HepG2 (cell line): ENCODE results near the gene CHCHD3. TPM values are rescaled to one million over a fixed set of nuclear protein-coding genes. Genes with fewer than 3 reads are reported as not detected.

Experiments
- ATAC-seq: fragments of 200-7000 bp; cut with Tn5 transposase; 3 replicates; pipeline ENCODE4 v1.9.1; 2020; ENCODE audit warnings: mild to moderate bottlenecking, moderate library complexity
- BruUV-seq: library from RNA; stranded (reverse); fragments of 400-500 nt; replicated peaks from 2 replicates; lab custom pipeline; 2021; lab: Mats Ljungman, UMichigan
- CTCF ChIA-PET: fragments of 300-600 bp; formaldehyde crosslinking; extraction: SDS; loops from one replicate; lab custom pipeline; 2021; ENCODE audit warnings: low total read pairs, inconsistent platforms, low intra/inter-chr PET ratio; lab: Yijun Ruan, JAX
- POLR2A ChIA-PET: fragments of 350-600 bp; sonication (Branson Sonifier 250); formaldehyde crosslinking; loops from one replicate; lab custom pipeline; 2020; ENCODE audit warnings: antibody characterized with exemption, inconsistent platforms; lab: Yijun Ruan, JAX
- DNase-seq: peaks from one replicate; pipeline ENCODE4 v3.0.0-alpha.2; 2015; ENCODE audit warnings: low spot score
- FAIRE-seq: peaks from 3 replicates; lab custom pipeline; 2011; peaks lifted over from hg19 to GRCh38; lab: Jason Lieb, UNC
- H2AFZ ChIP-seq: one replicate; pipeline ENCODE4 v1.6.1; 2011; ENCODE audit warnings: low read length, inconsistent platforms
- H3K27ac ChIP-seq: fragments of 300-600 bp; 3 replicates; pipeline ENCODE4 v1.8.0; 2011; ENCODE audit warnings: mixed run types, mild to moderate bottlenecking, mixed read lengths, low read length, inconsistent platforms; ENCODE audit not compliant: insufficient read depth; ENCODE audit errors: extremely low read length
- H3K27me3 ChIP-seq, 2 experiments: fragments of 200-600 bp in 1 of 2; 2 replicates in 1 of 2; 3 replicates in 1 of 2; pipeline versions ENCODE4 v1.6.0 to v1.8.0; 2011; ENCODE audit warnings: low read length in 2 of 2, mild to moderate bottlenecking in 2 of 2, moderate library complexity in 2 of 2, inconsistent platforms in 1 of 2; ENCODE audit not compliant: insufficient read depth in 2 of 2, control insufficient read depth in 1 of 2
- H3K36me3 ChIP-seq, 2 experiments: fragments of 200-600 bp in 1 of 2; replicated peaks in 1 of 2; 2 replicates in 1 of 2; 3 replicates in 1 of 2; pipeline versions ENCODE4 v1.5.1 to v1.8.0; 2011; ENCODE audit warnings: low read length in 2 of 2, inconsistent platforms in 1 of 2; ENCODE audit not compliant: insufficient read depth in 2 of 2, control insufficient read depth in 1 of 2
- H3K4me1 ChIP-seq: 2 replicates; pipeline ENCODE4 v1.5.1; 2012; ENCODE audit warnings: low read length, inconsistent platforms; ENCODE audit not compliant: insufficient read depth
- H3K4me2 ChIP-seq: 2 replicates; pipeline ENCODE4 v1.6.0; 2011; ENCODE audit warnings: low read depth, low read length, inconsistent platforms
- H3K4me3 ChIP-seq, 3 experiments: fragments of 200-600 bp in 1 of 3; sonication (generic), shearing (Covaris generic) in 1 of 3; replicated peaks in 1 of 3; 2 replicates each; pipeline ENCODE4 v1.5.1; 2011 to 2016; ENCODE audit warnings: low read length in 3 of 3, inconsistent platforms in 2 of 3, low read depth in 2 of 3, mild to moderate bottlenecking in 2 of 3, control low read depth in 1 of 3, mixed read lengths in 1 of 3; ENCODE audit not compliant: insufficient read depth in 1 of 3
- H3K79me2 ChIP-seq: one replicate; pipeline ENCODE4 v1.6.1; 2011; ENCODE audit warnings: low read length, inconsistent platforms; ENCODE audit not compliant: insufficient read depth
- H3K9ac ChIP-seq: 2 replicates; pipeline ENCODE4 v1.6.0; 2011; ENCODE audit warnings: mild to moderate bottlenecking, low read depth, low read length, inconsistent platforms; ENCODE audit not compliant: insufficient read depth
- H3K9me3 ChIP-seq: 2 replicates; pipeline ENCODE4 v1.5.1; 2012; ENCODE audit warnings: mild to moderate bottlenecking, low read length
- H4K20me1 ChIP-seq: 2 replicates; pipeline ENCODE4 v1.6.0; 2011; ENCODE audit warnings: inconsistent platforms, mild to moderate bottlenecking, low read length, moderate library complexity; ENCODE audit not compliant: insufficient read depth
- ARNT2 ChIP-seq: sonication (generic); formaldehyde crosslinking; IDR thresholded peaks from 2 replicates; pipeline ENCODE4 v1.8.0; 2022; ENCODE audit warnings: mild to moderate bottlenecking, low read depth, missing genetic modification reagents, moderate library complexity
- HNRNPK ChIP-seq: fragments of 200-400 bp; formaldehyde crosslinking; IDR thresholded peaks from 2 replicates; pipeline ENCODE4 v1.6.1; 2018; ENCODE audit warnings: low read length, low read depth, moderate library complexity, mild to moderate bottlenecking; ENCODE audit not compliant: poor library complexity, severe bottlenecking
- ZFP36 ChIP-seq: fragments of 150-350 bp; IDR thresholded peaks from 2 replicates; pipeline ENCODE4 v1.6.1; 2018; ENCODE audit warnings: borderline replicate concordance, low read length, low read depth; ENCODE audit not compliant: partially characterized antibody
- WGBS: methylation state at CpG from one replicate; pipeline ENCODE4 v1.1.6; 2017; ENCODE audit warnings: low lambda C conversion rate; 5-methylcytosine and 5-hydroxymethylcytosine counted together
- in situ Hi-C: cut with HindIII; loops from 2 replicates; pipeline ENCODE4 v1.10.0; 2017; ENCODE audit warnings: low pct_unique_long_range_greater_than_20kb; ENCODE audit not compliant: extremely low pct_ligation_motif_present
- intact Hi-C: fragments of 100-400 bp; cut with micrococcal nuclease; formaldehyde crosslinking; loops from one replicate; pipeline ENCODE4 v1.10.0; 2022; ENCODE audit not compliant: unreplicated experiment
- polyA plus RNA-seq, 8 experiments: library from polyadenylated mRNA; depleted of rRNA in 3 of 8; stranded (reverse) in 7 of 8; unstranded in 1 of 8; fragments of >200 nt; fragmentation: Illumina TruSeq in 4 of 8; extraction: Trizol in 4 of 8; gene quantifications; 2 replicates each; pipeline versions ENCODE4 v1.2.1 to v1.2.3, GENCODE V29; 2011 to 2016; ENCODE audit warnings: low read depth in 4 of 8, missing spikeins in 1 of 8, mixed read lengths in 1 of 8; ENCODE audit not compliant: insufficient read depth in 1 of 8
- total RNA-seq, 5 experiments: library from RNA; depleted of rRNA; stranded (reverse); fragments of >200 nt; fragmentation: Illumina TruSeq; extraction: Trizol; gene quantifications; 2 replicates each; pipeline ENCODE4 v1.2.3, GENCODE V29; 2016; ENCODE audit warnings: low read depth in 1 of 5
- TF ChIP-seq, protein P1 (sequence below): sonication (generic); formaldehyde crosslinking; IDR thresholded peaks from 2 replicates; pipeline ENCODE4 v1.4.0; 2020; ENCODE audit warnings: missing genetic modification reagents, borderline replicate concordance

Gene CHCHD3
- total and polyA plus RNA-seq, 2 of the 13 experiments (the other 11 are each of a cell fraction or from before 2014, with no cell fraction given), result 32.7 to 86.8 TPM

DNA sequence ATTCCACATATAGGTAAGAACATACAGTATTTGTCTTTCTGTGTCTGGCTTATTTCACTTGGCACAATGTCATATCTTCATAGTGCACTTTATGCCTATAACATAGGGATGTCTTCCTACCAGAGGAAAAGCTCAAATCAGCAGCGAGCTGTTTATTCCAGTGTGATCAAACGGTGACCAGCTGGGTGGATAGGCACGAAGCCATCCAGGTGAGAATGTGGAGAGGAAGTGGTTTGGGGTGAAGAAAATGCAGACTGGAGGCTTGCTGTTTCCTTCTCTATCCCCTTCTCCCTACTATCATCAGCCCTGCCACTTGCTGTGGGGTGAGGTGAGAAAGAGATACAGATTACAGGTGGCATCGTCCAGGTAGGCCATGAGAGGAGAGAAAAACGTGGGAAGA, 52.4 kb downstream of the CHCHD3 start:
- no peak for FAIRE-seq
- Histone ChIP-seq H3K4me3 (no peak overlapping the region), H3K36me3 (no peaks in the 10 kb centered on the region), H4K20me1 (no peaks in the 10 kb centered on the region), H3K27ac (no peak overlapping the region), H3K4me1 (no peaks in the 10 kb centered on the region), H3K79me2 (no peaks in the 10 kb centered on the region), H3K27me3 (no peaks in the 10 kb centered on the region), H2AFZ (no peak overlapping the region), H3K9ac (no peak overlapping the region), H3K4me2 (no peak overlapping the region), H3K9me3 (no peaks in the 10 kb centered on the region)
- intact Hi-C loops (no loop called here), in situ Hi-C loops (no loop called here)
- ChIA-PET POLR2A (no interaction called here), CTCF (no interaction called here)
- no peak for ATAC-seq
- WGBS, result 94% methylated on average over 5 of the region's 5 CpGs
- DNase-seq, result no peak
- TF ChIP-seq, protein P1, sequence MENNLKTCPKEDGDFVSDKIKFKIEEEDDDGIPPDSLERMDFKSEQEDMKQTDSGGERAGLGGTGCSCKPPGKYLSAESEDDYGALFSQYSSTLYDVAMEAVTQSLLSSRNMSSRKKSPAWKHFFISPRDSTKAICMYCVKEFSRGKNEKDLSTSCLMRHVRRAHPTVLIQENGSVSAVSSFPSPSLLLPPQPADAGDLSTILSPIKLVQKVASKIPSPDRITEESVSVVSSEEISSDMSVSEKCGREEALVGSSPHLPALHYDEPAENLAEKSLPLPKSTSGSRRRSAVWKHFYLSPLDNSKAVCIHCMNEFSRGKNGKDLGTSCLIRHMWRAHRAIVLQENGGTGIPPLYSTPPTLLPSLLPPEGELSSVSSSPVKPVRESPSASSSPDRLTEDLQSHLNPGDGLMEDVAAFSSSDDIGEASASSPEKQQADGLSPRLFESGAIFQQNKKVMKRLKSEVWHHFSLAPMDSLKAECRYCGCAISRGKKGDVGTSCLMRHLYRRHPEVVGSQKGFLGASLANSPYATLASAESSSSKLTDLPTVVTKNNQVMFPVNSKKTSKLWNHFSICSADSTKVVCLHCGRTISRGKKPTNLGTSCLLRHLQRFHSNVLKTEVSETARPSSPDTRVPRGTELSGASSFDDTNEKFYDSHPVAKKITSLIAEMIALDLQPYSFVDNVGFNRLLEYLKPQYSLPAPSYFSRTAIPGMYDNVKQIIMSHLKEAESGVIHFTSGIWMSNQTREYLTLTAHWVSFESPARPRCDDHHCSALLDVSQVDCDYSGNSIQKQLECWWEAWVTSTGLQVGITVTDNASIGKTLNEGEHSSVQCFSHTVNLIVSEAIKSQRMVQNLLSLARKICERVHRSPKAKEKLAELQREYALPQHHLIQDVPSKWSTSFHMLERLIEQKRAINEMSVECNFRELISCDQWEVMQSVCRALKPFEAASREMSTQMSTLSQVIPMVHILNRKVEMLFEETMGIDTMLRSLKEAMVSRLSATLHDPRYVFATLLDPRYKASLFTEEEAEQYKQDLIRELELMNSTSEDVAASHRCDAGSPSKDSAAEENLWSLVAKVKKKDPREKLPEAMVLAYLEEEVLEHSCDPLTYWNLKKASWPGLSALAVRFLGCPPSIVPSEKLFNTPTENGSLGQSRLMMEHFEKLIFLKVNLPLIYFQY (CRISPR knock-in tag), result no peak
- no peak for TF ChIP-seq ARNT2 (CRISPR knock-in tag)
- no TSS peak for BruUV-seq

DNA sequence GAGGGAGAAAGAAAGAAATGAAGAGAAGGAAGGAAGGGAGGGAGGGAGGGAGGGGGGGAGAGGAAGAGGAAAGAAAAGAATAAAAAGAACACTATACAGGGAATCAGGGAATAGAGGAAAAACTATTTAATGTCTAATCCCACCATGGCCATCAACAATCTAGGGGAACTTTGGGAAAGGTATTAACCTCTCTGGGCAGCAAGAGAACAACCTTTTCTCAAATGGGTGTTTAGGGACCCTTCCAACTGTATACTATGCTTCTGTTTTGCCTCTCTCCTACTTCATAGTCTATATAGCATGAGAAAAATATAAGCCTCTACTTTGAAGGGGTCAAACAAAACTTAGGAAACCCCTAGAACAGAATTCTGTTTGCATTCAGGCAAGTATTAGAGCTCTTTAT, 54.5 kb downstream of the CHCHD3 start:
- Histone ChIP-seq H4K20me1 (no peaks in the 10 kb centered on the region), H3K9ac (no peak overlapping the region), H3K27ac (no peak overlapping the region), H3K27me3 (no peaks in the 10 kb centered on the region), H3K36me3 (no peaks in the 10 kb centered on the region; a peak in 1 of 5 replicates), H3K9me3 (no peaks in the 10 kb centered on the region), H2AFZ (no peak overlapping the region), H3K4me2 (no peak overlapping the region), H3K4me1 (no peaks in the 10 kb centered on the region), H3K4me3 (no peak overlapping the region), H3K79me2 (no peaks in the 10 kb centered on the region)
- FAIRE-seq (no peak), DNase-seq (no peak), ATAC-seq (no peak)
- BruUV-seq, result no TSS peak
- in situ Hi-C loops (no loop called here), intact Hi-C loops (no loop called here)
- TF ChIP-seq HNRNPK (peak; percentile 89), ZFP36 (no peak)
- ChIA-PET CTCF (no interaction called here), POLR2A (no interaction called here)
